Colon (tissue), 2 donors: Measurements from ENCODE around the gene ZNF296.
"Not testable (repeated sequence)": the region's sequence is repeated elsewhere in the genome, so short reads cannot be mapped to it uniquely, and the experiment has no call there.

Experiments used
- FAIRE-seq: peaks from 2 replicates; lab custom pipeline; 2012; peaks lifted over from hg19 to GRCh38; lab: Jason Lieb, UNC
- donor health status: control.
- donor health status: control.

ZNF296 gene

GRCh38 chr19:45076029-45076850 is at the start of gene ZNF296:
Gene ZNF296 (minus strand): TSS chr19:45076478. CDS start chr19:45076373, 105 bp downstream.
- no peak for FAIRE-seq

- no peak for FAIRE-seq
Measured at GRCh38 chr19:45125360-45125759, 49.1 kb upstream of the ZNF296 start.

- no peak for FAIRE-seq
Measured at GRCh38 chr19:45124021-45124420, 47.7 kb upstream of the ZNF296 start.

- no peak for FAIRE-seq
Measured at GRCh38 chr19:45123440-45123850, 47.2 kb upstream of the ZNF296 start.

GRCh38 chr19:45122832-45123231 is 46.6 kb upstream of the ZNF296 start:
- no peak for FAIRE-seq

GRCh38 chr19:45121827-45122345 is 45.6 kb upstream of the ZNF296 start:
- no peak for FAIRE-seq

GRCh38 chr19:45119582-45119981 is 43.3 kb upstream of the ZNF296 start:
- FAIRE-seq: no peak

GRCh38 chr19:45118591-45119355 is 42.5 kb upstream of the ZNF296 start:
- not testable (repeated sequence) for FAIRE-seq

- FAIRE-seq: no peak
Measured at GRCh38 chr19:45118106-45118505, 41.8 kb upstream of the ZNF296 start.

GRCh38 chr19:45117671-45118070 is 41.4 kb upstream of the ZNF296 start:
- FAIRE-seq: no peak

- FAIRE-seq: no peak
Measured at GRCh38 chr19:45117167-45117594, 40.9 kb upstream of the ZNF296 start.

- no peak for FAIRE-seq
Measured at GRCh38 chr19:45115809-45116615, 39.7 kb upstream of the ZNF296 start.

GRCh38 chr19:45114116-45114515 is 37.8 kb upstream of the ZNF296 start:
- no peak for FAIRE-seq

- no peak for FAIRE-seq
Measured at GRCh38 chr19:45113628-45114027, 37.4 kb upstream of the ZNF296 start.

- no peak for FAIRE-seq
Measured at GRCh38 chr19:45112111-45112827, 36.0 kb upstream of the ZNF296 start.

- no peak for FAIRE-seq
Measured at GRCh38 chr19:45110851-45111266, 34.6 kb upstream of the ZNF296 start.

GRCh38 chr19:45107621-45108150 is 31.4 kb upstream of the ZNF296 start:
- no peak for FAIRE-seq

- FAIRE-seq: not testable (repeated sequence)
Measured at GRCh38 chr19:45106363-45106762, 30.1 kb upstream of the ZNF296 start.

- FAIRE-seq: no peak
Measured at GRCh38 chr19:45104658-45105349, 28.5 kb upstream of the ZNF296 start.

GRCh38 chr19:45103508-45104319 is 27.4 kb upstream of the ZNF296 start:
- no peak for FAIRE-seq
